GM20431 (cell line): Measurements from ENCODE around the gene PLPPR3.
"Not testable (repeated sequence)": the region's sequence is repeated elsewhere in the genome, so short reads cannot be mapped to it uniquely, and the experiment has no call there.

Experiments
- in situ Hi-C: fragments of 300-500 bp; cut with MseI, MboI; formaldehyde crosslinking; loops from one replicate; pipeline ENCODE4 v1.15.0; 2020; ENCODE audit warnings: low sequenced_read_pairs; ENCODE audit not compliant: unreplicated experiment

PLPPR3 gene

DNA sequence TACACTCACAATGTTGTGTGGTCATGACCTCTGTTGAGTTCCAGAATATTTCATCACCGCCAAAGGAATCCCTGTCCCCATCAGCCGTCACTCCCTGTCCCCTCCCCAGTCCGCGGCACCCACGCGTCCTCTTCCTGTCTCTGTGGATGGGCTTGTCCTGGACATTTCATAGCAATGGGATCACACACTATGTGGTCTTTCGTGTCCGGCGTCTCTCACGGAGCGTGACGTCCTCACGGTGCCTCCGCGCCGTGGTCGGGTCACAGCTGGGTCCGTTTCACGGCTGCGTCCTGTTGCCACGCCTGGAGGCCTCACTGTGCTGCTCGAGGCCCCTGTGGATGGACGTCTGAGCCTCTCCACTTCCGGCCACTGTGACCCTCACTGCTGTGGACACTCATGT, 12.5 kb upstream of the PLPPR3 start:
- in situ Hi-C loops, result no loop called here

DNA sequence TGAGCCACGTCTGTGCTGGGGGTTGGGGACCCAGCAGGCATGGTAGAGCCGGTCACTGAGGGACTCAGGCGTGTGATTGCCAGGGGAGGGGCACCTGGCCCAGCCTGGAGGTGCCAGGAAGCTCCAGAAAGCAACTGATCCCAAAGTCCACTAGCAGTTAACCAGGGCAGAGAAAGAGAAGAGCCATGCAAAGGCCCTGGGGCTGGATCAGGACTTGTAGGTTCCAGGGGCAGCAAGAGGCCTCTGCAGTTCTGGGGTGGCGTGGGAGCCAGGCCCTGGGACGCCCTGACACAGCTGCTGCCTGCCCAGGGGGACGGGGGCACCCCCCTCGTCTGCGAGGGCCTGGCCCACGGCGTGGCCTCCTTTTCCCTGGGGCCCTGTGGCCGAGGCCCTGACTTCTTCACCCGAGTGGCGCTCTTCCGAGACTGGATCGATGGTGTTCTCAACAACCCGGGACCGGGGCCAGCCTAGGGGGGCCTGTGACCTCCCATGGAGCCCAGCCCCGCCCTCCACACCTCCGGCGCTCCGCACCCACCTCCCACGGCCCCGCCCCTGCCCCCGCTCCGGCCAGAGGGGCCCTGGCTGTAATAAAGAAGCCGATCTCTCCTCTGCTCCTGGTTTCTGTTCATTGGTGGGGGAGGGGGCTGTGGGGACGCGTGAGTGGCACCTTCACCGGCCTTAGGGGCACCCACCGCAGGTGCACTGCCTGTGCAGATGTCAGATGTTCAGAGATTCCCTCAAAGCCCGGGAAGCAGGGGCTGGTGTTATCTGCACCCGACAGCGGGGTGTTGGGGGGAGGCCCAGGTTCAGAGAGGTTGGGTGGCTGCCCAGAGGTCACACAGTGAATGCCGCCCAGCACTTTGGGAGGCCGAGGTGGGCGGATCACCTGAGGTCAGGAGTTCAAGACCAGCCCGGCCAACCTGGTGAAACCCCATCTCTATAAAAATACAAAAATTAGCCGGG, 9.9 kb upstream of the PLPPR3 start:
- in situ Hi-C loops, result no loop called here

DNA sequence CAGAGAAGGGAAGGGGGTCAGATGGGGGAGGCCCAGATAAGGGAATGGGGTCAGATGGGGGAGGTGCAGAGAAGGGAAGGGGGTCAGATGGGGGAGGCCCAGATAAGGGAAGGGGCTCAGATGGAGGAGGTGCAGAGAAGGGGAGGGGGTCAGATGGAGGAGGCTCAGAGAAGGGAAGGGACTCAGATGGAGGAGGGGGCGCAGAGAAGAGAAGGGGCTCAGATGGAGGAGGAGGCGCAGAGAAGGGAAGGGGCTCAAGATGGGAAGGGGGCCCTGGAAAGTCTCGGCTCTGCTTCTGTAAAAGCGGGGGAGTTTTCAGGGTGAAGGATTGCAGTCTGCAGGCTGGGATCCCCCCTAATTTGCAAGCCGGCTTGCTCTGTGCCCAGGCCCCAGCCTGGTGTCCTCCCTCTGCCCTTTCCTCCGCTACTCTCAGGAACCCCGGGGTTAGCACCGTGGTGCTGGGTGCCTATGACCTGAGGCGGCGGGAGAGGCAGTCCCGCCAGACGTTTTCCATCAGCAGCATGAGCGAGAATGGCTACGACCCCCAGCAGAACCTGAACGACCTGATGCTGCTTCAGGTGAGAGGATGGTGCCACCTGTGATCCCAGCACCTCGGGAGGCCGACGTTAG, 7.5 kb upstream of the PLPPR3 start:
- in situ Hi-C loops, result no loop called here

DNA sequence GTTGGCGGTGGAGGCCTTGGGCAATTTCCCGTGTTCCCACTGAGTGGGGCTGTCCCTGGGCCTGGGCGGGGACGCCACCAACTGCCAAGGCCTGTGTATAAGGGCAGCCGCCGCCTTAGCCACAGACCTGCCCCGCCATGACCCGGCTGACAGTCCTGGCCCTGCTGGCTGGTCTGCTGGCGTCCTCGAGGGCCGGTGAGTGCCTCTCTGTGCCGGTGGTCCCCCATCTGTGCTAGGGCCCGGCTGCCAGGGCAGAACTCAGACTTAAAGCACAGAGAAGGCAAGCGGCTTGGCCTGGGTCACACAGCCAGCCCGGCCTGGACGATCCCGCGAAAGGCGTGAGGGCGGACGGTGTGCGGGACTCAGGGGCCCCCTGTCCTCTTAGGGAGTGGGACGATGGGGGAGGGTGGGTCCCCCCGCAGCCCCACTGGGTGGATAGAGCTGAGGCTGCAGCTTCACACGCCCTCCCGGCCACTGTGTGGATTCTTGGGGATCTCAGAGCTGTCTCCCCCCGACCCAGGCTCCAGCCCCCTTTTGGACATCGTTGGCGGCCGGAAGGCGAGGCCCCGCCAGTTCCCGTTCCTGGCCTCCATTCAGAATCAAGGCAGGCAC, 6.1 kb upstream of the PLPPR3 start, which contains the start of gene AZU1:
AZU1 (plus strand) TSS at position 128 of the 612 bp plus-strand sequence; CDS start at position 138, 10 bp downstream.
- in situ Hi-C loops, result no loop called here

DNA sequence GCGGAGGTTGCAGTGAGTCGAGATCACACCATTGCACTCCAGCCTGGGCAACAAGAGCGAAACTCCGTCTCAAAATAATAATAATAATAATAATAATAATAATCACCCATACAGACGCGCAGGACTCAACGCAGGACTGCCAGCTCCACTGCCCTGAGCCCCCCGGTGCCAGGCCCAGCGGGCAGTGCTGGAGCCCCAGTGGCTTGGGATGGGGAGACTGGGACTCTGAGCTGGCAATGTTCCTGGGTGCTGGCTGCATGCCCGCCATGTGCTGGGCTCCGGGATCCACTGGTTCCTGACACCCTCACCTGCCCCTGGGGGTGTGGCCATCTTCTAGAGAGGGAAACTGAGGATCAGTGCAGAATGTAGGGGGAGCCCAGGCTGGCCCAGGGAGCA, 5.6 kb upstream of the PLPPR3 start:
- in situ Hi-C loops, result no loop called here

DNA sequence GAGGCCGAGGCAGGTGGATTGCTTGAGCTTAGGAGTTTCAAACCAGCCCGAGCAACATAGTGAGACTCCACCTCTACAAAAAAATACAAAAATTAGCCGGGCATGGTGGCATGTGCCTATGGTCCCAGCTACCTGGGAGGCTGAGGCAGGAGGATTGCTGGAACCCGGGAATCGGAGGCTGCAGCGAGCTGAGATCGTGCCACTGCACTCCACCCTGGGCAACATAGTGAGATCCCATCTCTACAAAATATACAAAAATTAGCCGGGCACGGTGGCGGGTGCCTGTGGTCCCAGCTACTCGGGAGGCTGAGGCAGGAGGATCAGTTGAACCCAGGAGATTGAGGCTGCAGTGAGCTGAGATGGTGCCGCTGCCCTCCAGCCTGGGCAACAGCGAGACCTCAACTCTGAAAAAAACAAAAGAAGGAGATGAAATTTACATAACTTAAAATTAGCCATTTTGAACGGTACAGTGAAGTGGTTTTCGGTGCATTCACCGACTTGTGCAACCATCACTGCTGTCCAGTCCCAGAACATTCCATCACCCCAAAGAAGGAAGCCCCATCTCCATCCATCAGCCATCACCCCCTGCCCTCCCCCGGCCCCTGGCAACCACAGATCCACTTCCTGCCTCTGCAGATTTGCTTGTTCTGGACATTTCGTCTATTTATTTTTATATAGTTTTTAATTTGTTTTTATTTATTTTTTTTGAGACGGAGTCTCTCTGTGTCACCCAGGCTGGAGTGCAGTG, 4.3 kb upstream of the PLPPR3 start:
- in situ Hi-C loops, result no loop called here

DNA sequence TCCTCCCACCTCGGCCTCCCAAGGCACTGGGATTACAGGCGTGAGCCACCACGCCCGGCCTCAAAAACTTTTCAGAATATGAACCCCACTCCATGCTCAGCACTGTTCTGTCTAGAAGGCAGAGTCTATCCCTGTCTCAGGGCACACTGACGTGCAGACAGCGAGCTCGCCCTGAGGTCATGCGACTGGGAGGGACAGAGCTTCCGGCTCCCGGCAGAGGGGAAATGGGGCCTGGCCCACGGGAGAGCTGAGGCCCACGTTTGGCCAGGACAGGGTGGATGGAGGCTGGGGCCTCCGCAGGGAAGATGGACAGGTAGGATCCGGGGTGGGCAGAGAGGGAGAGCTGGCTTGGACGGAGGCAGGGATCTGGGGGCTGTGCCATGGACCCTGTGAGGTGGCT, 3.1 kb upstream of the PLPPR3 start:
- in situ Hi-C loops, result no loop called here

DNA sequence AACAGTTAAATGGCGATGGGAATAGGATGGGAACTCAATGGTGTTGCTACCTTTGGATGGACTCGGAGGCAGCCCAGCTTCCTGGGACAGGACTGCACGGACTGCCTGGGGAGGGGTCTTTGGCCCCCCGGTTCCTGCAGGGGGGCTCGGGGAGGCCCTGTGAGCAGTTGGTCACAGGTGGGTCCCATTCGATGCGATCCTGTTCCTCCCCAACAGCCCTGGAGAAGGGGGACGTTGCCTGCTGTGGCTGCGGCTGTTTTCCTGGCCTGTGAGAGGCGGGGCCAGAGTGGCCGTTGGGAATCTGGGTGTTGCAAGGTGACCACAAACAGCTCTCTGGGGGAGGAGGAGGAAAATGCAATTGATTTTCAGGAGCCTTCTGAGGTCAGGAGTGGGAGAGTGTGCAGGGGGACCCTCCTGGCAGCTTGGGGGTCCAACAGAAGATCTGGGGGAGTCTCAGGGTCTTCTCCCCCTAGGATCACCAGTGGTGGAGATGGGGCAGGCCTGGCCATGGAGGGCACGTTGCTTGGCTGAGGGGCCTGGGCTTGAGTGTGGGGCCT, 1.9 kb upstream of the PLPPR3 start:
- in situ Hi-C loops, result no loop called here

DNA sequence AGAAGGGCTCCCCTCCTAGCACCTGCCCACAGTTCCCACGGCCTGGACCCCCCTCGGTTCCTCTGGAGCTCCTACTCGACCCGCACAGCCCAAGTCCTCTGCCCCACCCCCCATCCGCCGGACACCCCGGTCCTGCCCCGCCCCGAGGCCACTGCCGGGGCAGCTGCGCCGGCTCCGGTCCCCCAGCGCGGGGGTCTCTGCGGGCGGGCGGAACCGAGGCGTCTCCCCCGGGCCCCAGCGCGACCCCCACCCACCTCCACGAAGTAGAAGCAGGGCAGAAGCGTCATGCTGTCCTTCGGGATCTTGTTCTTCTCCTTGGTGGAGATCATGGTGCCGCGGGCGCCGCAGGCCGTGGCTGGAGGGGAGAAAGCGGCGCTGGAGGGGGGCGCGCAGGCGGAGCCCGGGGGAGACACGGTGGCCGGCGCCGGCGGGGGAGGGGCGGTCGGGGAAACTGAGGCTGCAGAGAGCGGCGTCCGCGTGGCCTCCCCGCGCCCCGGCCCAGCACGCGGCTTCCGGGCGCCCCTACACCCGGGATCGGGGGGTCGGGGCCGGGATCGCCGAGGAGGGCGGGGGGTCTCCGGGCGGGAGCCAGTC, 427 bp downstream of the PLPPR3 start:
- in situ Hi-C loops, result no loop called here

DNA sequence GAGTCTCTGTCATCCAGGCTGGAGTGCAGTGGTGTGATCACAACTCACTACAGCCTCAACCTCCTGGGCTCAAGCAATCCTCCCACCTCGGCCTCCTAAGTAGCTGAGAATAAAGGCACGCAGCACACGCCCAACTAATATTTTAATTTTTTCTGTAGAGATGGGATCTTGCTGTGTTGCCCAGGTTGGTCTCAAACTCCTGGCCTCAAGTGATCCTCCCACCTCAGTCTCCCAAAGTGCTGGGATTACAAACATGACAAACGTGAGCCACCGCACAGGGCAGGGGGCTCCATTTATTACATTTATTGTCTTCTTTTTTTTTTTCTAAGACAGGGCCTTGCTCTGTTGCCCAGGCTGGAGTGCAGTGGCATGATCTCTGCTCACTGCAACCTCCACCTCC, 1.5 kb downstream of the PLPPR3 start:
- in situ Hi-C loops, result not testable (repeated sequence)

DNA sequence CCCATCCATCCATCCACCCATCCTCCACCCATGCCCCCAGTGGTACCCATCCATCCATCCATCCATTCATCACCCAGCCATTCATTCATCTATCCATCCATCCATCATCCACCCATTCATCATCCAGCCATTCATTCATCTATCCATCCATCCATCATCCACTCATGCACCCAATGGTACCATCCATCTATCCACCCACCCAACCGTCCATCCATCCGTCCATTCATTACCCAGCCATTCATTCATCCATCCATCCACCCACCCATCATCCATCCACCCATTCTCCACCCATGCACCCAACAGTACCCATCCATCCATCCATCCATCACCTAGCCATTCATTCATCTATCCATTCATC, 5.3 kb downstream of the PLPPR3 start:
- in situ Hi-C loops, result no loop called here

DNA sequence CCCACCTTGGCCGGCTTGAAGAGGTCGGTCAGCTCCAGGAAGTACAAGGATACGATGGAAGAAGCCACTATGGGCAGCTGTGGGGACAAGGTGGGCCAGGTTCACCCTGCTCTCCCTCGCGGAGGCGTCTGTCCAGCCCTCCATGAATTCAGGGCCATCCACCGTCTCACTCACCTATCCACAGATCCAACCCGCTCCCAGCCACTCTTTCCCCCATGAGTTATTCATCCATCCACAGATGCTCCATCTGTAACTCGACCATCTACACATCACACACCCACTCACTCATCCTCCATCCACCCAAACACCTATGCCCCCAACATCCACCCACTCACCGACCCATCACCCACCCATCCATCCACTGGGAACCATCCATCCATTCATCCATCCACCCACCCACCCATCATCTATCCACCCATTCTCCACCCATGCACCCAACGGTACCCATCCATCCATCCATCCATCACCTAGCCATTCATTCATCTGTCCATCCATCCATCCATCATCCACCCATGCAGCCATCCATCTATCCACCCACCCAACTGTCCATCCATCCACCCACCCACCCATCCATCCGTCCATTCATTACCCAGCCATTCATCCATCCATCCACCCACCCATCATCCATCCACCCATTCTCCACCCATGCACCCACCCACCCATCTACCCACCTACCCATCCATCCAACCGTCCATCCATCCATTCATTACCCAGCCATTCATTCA, 5.8 kb downstream of the PLPPR3 start:
- in situ Hi-C loops, result no loop called here

DNA sequence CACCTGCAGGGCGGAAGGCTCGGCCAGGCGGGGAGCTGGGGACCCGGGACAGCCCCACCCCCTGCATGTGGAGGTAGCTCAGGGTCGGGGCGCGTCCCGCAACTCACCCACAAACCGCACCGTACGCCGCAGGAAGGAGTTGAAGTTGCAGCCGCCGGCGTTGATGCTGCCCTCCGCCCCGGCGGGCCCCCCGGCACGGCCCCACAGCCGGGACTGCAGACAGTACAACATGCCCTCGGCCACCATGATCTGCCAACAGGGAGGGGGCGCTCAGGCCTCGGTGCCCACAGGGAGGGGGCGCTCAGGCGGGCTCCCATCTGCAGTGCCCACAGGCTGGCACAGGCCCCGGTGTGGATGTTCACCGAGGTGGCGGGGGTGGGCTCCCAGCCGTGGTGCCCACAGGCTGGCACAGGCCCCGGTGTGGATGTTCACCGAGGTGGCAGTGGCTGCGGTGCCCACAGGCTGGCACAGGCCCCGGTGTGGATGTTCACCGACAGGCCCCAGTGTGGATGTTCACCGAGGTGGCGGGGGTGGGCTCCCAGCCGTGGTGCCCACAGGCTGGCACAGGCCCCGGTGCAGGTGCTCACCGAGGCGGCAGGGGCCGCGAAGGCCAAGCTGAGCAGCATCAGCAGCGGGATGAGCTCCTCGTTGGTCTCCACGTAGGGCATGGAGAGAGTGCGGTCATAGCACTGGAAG, 6.5 kb downstream of the PLPPR3 start:
- in situ Hi-C loops, result no loop called here

DNA sequence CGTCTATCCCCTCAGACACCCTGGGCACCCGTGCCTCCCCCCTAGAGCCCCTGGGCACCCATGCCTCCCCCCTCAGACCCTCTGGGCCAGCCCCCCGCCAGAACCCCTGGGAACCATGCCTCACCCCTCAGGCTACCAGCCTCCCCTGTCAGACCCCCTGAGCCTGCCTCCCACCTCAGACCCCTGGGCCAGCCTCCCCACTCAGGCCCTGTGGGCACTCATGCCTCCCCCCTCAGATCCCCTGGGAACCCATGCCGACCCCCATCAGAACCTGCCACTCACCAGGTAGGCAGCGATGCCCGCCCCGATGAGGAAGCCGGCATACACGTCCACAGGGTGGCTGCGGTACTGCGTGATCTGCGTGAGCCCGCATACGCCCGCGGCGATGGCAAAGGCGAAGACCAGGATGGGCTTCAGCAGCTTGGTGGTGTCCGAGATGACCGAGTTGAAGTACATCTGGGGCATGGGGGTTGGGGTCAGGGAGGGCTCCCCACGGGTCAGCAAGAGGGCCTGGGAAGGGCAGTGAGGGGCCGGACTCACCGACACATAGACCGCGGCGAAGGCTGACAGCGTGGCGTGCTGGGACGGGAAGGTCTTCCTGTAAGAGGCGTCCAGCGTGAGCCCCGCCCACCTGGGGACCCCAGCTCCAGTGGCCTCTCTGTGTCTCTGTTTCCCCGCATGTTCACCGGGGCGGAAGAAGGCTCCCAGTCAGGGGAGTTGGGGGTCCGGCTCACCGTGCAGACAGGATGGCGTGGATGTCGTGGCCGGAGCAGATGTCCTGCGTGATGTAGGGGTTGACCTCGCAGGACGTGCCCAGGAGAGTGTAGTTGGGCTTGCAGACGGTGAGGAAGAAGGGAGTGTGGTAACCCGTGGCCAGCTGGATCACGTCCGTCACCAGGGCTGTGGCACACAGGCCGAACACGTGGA, 7.3 kb downstream of the PLPPR3 start:
- in situ Hi-C loops, result no loop called here

DNA sequence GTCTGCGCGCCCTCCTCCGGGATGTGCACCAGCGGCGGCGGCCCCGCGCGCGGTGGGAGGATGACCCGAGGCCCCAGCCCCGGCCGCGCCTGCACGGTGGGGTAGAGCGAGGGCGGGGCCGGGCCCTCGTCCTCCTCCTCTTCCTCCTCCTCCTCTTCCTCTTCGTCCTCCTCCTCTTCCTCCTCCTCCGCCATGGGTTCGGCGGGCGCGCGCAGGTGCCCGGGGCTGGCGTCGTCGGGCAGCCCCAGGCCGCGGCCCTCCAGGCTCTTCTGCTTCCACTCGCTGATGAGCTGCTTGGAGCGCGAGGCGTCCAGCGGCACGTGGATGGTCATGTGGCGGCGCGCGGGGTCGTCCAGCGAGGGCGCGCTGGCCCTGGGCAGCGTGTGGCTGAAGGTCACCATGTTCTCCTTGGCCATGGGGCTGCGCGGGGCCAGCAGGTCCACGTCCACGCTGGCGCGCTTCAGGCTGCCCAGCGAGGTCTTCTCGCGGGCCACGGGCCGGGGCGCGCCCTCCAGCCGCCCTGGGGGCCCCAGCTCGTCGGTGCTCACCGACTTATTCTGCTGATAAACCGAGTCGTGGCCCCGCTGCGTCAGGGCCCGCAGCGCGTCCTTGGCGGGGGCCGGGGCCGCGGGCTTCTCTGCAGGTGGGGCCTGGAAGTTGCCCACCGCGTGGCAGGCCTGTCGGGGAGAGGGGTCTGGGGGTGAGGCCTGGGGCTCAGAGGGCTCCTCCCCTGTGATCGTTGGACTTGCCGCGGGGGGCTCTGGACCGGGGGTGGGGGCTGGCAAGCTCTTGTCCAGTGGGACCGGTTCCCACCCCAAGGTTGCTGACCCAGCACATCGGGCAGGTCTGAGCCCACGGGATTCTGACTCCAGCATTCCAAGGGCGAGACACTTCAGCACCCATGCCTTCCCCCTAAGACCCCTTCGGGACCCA, 8.3 kb downstream of the PLPPR3 start:
- in situ Hi-C loops, result no loop called here

DNA sequence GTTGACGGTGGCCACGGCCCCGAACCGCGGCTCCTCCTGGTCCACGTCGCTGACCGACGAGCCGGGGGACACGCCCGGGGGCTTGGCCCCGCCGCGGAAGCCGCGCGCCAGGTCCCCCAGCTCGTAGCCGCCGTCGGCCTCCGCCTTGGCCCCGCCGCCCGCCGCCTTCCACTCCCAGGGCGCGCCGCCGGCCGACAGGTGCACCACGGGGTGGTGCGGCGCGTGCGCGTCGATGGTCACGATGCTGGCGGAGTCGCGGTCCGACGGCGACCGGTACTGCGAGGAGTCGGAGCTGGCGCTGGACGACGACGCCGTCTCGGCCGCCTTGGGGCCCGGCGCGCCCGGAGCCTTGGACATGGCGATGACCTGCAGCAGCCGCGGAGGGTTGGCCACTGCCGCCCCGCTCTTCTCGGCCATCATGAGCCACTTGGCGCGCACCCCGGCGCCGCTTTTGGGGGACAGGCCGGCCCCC, 9.0 kb downstream of the PLPPR3 start:
- in situ Hi-C loops, result no loop called here
